GM19351 (cell line): ENCODE data around the gene AKT2.
"Not testable (repeated sequence)": the region's sequence is repeated elsewhere in the genome, so short reads cannot be mapped to it uniquely, and the experiment has no call there.

Source experiments
- ATAC-seq: cut with Tn5 transposase; IDR thresholded peaks from one replicate; pipeline ENCODE4 v1.9.1; 2021; ENCODE audit warnings: mild to moderate bottlenecking, moderate library complexity; ENCODE audit not compliant: unreplicated experiment

The AKT2 gene

DNA sequence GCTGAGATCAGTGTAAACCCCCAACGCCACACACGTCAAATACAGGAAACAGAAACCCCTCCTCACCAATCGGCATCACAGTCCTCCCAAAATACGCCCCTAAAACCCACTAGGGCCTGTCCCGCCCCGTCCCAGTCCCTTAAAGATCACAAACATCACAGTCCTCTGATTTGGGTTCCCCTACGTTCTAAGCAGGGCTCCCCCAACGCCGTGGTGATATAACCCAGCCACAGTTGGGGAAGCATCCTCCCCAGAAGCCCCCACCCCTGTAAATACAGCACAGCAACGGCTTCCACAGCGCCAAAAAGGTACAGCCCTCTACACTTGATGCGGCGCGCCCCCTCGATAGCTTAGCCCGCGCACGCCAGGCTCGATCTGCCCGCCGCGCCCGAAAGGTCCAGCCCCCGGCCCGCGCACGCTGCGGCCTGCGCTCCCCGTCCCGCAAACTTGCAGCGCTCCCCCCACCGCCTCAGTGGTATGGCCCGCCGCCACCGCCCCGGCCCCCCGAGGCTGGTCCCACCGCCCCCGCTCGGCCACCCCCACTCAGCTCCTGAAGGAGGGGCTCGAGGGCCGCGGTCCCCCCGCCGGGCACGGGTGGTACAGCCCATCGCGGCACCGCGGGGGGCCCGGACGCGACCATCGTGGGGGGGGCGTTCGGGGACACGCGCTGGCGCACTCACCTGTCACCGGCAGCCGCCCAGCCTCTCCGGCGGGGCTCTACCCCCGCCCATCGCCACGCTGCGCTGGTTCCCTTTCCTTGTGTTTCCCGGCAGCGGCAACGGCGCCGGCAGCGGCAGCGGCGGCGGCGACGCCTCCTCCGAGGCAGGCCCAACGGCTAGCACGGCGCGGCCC is at the start of gene AKT2:
TSS of gene AKT2 (minus strand) at position 845 of the 852 bp plus-strand sequence. CDS start 20,078 bp downstream, outside the sequence.
- peak; percentile 24 for ATAC-seq

DNA sequence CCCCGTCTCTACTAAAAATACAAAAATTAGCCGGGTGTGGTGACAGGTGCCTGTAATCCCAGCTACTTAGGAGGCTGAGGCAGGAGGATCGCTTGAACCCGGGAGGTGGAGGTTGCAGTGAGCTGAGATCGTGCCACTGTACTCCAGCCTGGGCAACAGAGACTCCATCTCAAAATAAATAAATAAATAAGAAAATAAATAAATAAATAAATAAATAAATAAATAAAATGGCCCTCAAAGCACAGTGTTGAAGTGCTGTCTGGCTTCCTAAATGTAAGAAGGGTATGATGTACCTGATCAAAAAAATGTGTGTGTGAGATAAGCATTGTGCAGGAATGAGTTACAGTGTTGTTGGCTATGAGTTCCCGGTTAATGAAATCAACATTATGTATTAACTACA is 47.9 kb upstream of the AKT2 start:
- ATAC-seq = not testable (repeated sequence)

DNA sequence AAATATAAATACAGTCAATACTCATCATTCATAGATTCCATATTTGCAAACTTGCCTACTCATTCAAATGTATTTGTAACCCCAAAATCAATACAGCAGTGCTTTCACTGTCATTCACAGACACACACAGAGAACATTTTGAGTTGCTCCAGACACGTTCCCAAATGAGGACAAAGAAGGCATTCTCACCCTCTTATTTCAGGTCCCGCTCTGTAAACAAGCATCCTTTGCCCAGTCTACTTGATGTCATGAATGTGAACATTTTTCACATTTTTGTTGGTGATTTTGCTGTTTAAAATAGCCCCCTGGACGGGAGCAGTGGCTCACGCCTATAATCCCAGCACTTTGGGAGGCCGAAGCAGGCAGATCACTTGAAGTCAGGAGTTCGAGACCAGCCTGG is 47.5 kb upstream of the AKT2 start:
- no peak for ATAC-seq

DNA sequence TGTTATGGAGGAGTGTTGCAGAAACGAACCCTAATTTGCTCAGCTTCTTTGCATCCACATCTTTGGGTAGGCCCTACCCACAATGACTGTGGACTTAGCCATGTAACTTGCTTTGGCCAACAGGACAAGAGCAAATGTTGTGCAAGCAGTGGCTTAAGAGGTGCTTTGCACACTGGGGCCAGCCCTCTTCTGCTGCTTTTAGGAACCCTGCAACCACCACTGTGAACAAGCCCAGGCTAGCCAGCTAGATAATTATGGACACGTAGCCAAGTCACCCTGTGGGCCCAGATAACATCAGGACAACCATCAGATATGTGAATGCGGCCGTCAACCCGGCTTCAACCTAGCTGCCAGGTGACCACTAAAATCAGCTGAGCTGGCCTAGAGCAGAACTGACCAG is 45.9 kb upstream of the AKT2 start:
- ATAC-seq = no peak

DNA sequence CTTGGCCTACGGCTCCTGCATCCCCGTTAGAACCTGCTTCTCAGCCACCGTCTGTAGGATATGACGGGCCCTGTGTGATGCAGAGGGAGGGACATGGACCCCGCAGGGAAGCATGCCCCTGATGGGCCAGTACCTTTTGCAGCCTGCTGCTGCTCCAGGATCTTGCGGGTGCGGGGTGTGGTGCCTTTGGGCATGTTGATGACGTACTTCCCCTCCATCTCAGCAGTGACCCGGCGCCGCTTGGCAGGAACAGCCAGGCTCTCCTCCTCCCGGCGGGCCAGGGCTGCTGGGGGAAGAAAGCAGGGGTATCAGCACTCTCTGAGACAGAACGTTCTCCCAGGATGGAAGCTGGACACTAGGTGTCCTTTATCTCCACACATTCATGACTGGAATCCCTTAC is 41.1 kb upstream of the AKT2 start:
- ATAC-seq = no peak

DNA sequence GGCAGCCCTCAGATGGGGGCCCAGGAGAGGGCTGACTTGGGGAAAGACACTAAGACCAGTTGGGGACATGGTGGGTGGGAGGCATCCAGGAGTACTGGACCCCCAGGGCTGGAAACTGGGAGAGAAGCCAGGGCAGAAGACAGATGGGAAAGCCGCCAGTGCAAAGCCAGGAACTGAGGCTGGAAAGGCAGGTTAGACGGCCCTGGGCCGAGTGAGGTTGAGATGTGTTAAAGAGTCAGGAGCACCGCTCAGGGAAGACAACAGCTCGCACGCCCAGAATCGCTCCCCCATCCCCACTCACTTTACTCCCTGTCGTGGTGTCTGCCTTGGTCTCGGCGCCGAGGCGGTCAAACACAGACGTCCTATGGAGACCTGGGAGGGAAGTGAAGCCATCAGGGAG is 38.6 kb upstream of the AKT2 start:
- ATAC-seq = no peak

DNA sequence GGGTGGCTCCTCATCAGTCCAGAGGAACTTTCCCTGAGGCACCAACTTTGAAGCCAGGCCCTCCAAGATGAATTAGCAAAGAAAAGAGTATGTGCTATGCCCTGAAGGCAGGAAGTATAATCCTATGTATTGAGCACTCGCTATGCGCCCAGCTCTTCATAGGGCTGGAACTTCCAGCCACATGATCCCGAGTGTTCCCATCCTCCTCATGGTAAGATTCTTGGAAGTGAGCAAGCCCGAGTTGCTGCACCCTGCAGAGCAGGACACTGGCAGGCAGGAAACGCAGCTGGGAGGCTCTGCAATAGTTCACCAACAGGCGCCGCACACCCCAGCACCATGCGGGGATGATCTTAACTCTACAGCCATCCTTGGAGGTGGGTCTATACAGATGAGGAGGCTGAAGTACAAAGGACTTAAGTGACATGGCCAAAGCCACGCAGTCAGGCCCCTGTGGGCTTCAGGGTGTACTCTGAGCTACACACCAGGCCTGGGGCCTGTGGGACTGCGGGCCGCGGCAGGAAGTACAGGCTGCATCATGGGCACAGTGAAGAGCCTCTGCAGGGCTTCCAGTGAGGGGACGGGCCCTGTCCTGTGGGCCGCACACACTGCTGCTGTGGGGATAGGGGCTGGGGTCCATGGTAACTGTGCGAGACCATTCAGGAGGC is 37.9 kb upstream of the AKT2 start:
- ATAC-seq = no peak

DNA sequence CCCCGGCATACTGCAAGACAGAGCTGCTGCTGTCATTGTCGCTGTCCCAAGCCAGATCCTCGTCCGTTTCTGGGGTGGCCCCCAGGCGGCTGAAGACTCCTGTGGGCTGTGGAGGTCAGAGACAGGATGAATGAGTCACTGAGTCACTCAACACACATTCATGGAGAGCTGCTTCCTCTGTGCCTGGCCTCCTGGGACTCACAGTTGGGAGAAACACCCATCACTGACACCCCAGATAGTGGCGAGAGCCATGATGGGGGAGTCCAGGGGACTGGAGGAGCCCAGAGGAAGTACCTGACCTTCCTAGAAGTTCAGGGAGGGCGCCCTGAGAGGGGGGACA is 37.1 kb upstream of the AKT2 start:
- no peak for ATAC-seq

DNA sequence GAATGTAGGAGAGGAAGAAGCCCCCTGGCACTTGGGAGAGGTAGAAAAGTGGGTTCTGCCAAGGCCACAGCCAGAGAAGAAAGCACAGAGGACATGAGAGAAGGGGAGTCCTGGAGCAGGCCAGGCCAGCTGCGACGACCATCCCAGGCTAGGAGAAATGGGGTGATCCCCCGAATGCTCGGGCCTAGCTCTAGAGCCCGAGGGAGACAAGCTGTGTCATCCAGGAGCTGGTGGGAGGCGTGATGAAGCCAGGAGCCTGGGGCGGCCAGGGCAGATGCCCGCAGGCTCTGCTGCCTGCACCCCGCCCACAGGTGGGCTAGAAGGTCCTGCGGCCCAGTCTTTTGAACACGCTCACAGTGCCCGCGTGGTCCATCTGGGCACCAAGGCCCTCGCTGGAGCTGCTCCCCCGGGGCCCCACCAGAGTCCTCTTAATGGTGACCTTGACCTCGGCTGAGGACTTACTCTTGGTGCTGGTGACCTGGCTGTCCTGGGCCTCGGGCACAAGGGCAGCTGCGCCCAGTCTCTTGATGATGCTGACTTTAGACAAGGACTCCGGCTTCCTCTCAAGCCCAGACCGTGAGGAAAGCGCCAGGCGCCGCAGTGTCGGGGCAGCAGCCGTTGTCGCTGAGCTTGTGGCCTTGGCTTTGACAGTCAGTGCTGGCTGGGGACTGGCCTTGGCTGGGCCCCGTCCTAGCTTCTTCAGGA is 36.6 kb upstream of the AKT2 start:
- no peak for ATAC-seq

DNA sequence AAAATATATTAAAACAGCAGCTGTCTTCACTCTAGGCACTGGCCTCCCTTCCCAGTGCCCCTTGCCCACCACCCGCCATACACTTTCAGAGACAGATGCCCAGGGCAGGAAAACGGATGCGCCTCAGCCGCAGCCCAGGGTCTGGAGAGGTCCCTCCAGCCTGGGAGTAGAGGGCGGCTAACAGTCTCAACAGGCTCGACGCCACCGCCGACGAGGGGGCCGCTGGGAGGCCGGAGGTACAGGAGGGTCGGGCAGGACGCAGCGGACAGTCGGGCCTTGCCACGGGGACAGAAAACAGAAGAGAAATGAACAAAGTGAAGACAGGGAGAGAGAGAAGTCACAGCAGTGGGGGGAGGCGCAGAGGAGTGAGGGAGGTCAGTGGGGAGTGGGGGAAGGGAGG is 35.9 kb upstream of the AKT2 start:
- ATAC-seq = no peak

DNA sequence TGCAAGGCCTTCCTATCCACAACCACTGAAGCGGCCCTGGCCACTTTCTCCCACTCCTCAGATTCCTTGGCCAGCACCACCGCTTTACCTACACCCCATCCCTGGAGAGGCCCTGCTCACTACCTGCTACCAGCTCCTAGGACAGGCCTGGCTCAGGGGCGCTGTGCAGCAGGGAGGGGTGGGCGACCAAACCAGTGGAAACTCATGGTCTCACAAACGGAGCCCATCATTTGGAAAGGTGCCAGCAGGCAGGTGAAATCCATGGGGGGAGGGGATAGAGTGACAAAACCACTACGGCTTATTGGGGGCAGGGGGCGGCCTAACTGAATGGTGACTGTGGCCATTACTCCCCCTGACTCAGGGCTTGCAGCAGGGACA is 35.4 kb upstream of the AKT2 start:
- no peak for ATAC-seq

DNA sequence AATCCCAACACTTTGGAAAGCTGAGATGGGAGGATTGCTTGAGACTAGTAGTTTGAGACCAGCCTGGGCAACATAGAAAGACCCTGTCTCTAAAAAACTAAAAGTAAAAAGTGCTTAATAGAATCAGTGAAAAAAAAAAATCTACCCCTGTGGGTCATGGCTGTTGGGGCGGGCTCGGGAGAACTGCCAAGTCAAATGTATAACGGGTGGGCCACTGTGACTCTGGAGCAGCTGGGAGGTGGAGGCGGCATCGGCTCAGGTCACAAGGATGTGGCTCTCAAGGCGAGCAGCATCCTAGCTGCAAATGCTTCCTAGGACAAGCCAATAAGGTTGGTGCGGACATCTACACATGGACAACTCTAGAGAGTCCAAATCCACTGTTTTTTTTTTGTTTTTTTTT is 32.2 kb upstream of the AKT2 start:
- no peak for ATAC-seq

DNA sequence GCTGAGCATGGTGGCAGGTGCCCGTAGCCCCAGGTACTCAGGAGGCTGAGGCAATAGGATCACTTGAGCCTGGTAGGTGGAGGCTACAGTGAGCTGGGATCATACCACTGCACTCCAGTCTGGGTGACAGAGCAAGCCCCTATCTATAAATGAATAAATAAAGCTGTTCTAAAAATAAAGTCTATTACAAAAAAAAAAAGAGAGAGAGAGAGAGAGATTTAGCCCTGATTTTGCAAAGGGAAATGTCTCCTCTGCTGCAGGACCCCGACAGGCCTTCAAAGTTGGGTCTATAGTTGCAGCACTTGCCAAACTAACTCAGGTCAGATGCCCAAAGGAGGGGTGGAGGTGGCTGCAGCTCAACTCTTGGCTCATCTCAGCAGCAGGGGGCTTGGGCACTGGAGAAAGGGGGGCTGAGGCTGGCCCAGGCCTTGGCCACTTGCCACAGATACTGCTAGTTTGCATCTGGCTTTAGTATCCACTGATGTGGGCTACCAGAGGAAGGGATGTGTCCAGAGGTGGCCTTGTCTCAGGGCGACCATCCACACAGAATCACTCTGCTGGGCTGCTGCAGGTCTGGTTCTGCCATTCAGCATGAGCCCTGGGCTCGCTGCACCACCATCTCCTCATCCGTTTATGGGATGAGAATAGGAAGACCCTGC is 30.8 kb upstream of the AKT2 start:
- no peak for ATAC-seq

DNA sequence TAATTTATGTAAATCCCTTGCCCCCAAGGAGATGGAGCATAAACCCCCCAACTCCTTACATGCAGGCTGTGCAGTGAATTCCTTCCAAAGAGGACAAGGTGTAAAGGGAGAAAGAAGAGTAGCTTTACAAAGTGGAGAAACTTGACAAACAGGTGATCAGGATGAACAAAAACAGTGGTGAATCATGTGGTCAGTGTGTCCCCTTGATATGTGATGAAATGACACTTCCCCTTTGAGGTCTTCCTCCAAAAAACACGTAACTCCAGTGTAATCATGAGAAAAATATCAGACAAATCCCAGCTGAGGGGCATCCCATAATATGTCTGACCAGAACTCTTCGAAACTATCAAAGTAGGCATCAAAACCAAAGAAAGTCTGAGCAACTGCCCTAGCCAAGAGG is 29.5 kb upstream of the AKT2 start:
- no peak for ATAC-seq

DNA sequence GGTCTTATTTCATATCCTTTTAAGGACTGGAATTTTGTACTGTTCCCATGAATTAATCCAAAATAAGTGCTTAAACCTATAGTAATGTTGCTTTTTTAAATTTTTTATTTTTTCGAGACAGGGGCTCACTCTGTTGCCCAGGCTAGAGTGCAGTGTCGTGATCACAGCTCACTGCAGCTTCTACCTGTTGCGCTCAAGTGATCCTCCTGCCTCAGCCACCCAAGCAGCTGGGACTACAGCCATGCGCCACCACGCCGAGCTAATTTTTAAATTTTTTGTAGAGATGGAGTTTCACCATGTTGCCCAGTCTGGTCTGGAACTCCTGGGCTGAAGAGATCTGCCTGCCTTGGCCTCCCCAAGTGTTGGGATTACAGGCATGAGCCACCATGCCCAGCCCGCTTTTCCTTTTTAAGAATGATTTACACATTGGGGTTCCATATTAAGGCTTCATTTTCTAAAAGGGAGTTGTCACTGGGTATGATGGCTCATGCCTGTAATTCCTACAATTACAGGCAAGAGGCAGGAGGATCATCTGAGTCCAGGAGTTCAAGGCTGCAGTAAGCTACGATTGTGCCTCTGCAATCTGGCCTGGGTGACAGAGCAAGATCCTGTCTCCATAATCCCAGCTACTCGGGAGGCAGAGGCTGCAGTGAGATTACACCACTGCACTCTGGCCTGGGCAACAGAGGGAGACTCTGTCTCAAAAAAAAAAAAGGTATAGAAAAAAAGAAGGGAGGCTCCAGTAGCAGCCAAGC is 28.3 kb upstream of the AKT2 start:
- no peak for ATAC-seq

DNA sequence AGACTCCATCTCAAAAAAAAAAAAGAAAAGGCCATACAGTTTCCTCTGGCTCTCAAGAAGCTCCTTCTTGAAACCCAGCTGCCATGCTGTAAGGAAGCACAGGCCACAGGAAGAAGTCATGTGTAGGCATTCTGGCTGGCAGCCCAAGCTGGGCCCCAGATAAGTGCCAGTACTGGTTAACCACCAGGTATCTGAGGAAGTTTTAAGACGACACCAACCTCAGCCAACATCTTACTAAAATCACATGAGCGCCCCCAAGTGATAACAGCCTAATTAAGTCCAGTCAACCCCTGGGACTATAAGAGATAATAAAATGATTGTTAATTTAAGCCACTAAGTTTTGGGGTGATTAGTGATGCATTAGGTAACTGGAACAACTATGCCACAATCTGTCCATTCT is 27.4 kb upstream of the AKT2 start:
- ATAC-seq = no peak

DNA sequence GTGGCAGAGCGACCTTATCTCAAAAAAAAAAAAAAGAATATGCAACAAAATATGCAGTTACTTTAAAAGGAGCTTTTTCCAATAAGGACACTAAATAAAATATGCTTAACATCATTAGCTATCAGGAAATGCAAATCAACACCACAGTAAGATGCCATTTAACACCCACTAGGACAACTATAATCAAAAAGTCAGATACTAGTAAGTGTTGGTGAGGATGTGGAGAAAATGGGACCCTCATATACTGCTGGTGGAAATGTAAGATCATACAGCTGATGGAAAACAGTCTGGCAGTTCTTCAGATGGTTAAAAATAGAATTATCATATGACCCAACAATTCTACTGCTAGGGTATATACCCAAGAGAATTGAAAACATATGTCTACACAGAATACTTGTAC is 24.5 kb upstream of the AKT2 start:
- no peak for ATAC-seq

DNA sequence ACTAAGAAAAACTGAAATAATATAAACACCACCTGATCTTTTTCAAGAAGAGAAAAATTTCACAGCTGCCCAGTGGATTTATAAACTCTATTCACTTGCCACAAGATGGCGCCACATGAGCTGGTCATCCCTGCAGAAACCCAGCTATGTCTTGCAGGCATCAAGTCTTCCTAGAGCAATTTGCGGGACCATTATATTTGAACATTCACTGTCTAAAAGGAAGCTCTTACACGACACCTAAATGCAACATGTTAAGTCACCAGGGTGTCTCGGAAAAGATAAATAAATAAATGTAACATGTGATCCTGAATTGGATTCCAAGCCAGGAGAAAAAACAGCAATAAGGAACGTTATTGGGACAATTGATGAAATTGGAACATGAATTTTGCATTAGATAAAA is 20.3 kb upstream of the AKT2 start:
- no peak for ATAC-seq

DNA sequence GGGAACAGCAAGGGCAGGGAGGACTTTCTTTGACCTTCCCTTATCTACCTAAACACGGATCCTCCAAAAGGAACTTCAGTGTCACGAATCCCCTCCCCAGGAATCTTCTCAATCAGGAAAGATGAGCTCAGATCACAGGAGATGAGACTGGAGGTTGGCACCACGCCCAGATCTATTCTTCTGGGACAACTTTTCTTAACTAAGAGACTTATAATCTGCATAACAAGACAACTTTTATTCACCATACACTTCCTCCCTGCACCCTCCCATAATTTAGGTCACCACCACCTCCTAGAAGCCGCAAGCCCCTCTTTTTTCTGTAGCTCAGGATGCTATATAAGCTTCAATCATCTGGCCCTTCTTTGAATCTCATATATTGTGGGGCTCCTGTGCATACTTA is 19.2 kb upstream of the AKT2 start:
- ATAC-seq = no peak

DNA sequence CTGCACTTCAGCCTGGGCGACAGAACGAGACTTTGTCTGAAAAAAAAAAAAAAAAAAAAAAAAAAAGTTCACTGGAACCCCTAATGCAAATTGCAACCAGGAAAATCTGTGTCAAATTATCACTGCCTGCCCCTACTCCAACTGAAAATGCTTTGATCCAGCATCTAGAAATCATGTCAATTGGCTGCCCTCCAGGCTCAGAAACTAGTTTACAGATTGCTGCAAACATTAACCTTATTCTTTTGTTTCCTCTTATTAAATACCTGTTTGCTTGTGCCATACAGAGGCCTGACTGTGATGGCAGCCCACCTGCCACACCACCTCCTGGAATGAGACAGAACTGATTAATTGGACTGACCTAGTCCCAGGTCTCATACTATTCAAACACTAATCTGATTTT is 18.6 kb upstream of the AKT2 start:
- no peak for ATAC-seq
